Activated gamma-delta T cell (primary cell): Measurements from ENCODE around the gene TTBK1.

ENCODE experiments used
- DNase-seq: peaks from one replicate; lab custom pipeline; 2025; lab: John Stamatoyannopoulos, UW

The TTBK1 gene

GRCh38 chr6:43271944-43272343 lies 28.7 kb downstream of the TTBK1 start:
- DNase-seq, result no peak

GRCh38 chr6:43273707-43274106 lies 30.4 kb downstream of the TTBK1 start:
- DNase-seq, result no peak

- no peak for DNase-seq
These were observed 31.0 kb downstream of the TTBK1 start for GRCh38 chr6:43274127-43274915.

- DNase-seq, result no peak
These were observed 31.8 kb downstream of the TTBK1 start for GRCh38 chr6:43274916-43275597.

- no peak for DNase-seq
These were observed 32.7 kb downstream of the TTBK1 start for GRCh38 chr6:43275801-43276576.

- DNase-seq, result no peak
These were observed 33.5 kb downstream of the TTBK1 start for GRCh38 chr6:43276577-43277305.

GRCh38 chr6:43277306-43277642 lies 34.0 kb downstream of the TTBK1 start:
- DNase-seq, result no peak

GRCh38 chr6:43277643-43278523 lies 34.6 kb downstream of the TTBK1 start:
- DNase-seq, result no peak

- no peak for DNase-seq
These were observed 35.3 kb downstream of the TTBK1 start for GRCh38 chr6:43278524-43279078.

GRCh38 chr6:43280234-43280633 lies 37.0 kb downstream of the TTBK1 start:
- DNase-seq, result no peak

GRCh38 chr6:43282060-43282459 lies 38.8 kb downstream of the TTBK1 start:
- DNase-seq, result no peak

- DNase-seq, result no peak
These were observed 39.6 kb downstream of the TTBK1 start for GRCh38 chr6:43282636-43283513.

GRCh38 chr6:43283514-43283901 lies 40.2 kb downstream of the TTBK1 start:
- DNase-seq, result no peak

GRCh38 chr6:43283905-43284304 lies 40.6 kb downstream of the TTBK1 start:
- DNase-seq, result no peak

- no peak for DNase-seq
These were observed 41.9 kb downstream of the TTBK1 start for GRCh38 chr6:43284991-43285781.

GRCh38 chr6:43285832-43286231 lies 42.6 kb downstream of the TTBK1 start:
- DNase-seq, result no peak

GRCh38 chr6:43286456-43286979 lies 43.2 kb downstream of the TTBK1 start:
- DNase-seq, result no peak

- no peak for DNase-seq
These were observed 43.9 kb downstream of the TTBK1 start for GRCh38 chr6:43286980-43287716.
